ENCODE measurements around the gene GRAP.

The GRAP gene

GRCh38 chr17:19017804-19018599 is 28.8 kb downstream of the GRAP start:
- no peak for DNase-seq

DNA sequence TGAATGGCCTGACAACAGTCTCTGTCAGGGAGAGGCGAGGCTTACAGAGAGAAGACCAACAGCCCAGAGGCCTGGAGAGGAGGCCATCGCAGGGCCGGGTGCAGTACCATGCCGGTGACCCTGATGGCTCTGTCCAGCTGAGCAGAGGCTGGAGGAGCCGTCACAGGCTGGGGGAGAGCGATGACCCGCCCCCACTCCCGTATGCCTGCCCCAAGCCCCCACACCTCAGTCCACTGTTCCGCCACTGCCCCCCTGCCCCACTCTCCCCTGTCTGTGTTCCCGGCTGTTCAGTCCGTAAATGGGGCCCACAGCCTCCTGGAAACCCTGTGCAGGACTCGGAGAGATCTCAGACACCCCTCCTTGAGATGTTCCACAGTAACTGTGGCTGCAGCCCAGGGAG is 29.4 kb downstream of the GRAP start:
- DNase-seq, result no peak

GRCh38 chr17:19016881-19017280 is 29.9 kb downstream of the GRAP start:
- no peak for DNase-seq

DNA sequence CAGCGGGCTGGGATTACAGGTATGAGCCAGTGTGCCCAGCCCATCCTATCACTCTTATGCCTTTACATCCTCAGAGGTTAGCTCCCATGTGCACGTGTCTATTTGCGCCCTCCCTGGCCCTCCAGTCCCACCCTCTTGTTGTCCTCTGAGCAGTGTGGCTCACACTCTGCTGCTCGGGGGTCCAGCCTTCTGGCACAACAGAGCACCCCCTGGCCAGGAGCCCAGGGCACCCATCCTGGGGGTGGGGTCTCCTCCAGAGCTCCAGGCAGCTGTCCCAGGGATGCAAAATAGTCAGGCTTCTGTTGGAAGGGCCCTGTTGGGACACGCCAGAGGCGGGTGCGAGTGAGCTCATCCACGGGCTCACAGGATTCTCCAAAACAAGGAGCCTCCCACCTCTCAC is 30.5 kb downstream of the GRAP start:
- DNase-seq, result no peak

- no peak for DNase-seq
Observed at GRCh38 chr17:19015428-19015827, 31.3 kb downstream of the GRAP start.

DNA sequence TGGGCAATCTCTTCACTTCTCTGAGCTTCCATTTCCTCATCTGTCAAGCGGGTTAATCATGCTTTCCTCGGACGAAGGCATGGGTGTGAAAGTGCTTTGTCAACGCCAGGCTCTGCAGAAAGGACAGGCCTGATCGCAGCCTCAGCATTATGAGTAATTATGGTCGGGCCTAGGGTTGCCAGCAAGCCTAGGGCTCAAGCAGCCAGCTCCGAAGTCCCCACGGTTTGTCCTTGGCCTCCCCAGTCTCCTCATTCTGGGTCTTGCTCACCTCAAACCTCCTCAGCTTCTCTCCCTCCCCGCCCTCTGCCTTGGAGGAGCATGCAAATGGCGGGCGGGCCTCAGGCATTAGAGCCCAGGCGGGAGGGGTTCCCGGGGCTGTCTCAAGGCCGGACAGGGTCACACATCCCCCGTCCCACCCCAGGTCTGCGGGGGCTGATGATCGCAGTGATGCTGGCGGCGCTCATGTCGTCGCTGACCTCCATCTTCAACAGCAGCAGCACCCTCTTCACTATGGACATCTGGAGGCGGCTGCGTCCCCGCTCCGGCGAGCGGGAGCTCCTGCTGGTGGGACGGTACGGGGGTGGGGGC is 32.0 kb downstream of the GRAP start:
- no peak for DNase-seq

DNA sequence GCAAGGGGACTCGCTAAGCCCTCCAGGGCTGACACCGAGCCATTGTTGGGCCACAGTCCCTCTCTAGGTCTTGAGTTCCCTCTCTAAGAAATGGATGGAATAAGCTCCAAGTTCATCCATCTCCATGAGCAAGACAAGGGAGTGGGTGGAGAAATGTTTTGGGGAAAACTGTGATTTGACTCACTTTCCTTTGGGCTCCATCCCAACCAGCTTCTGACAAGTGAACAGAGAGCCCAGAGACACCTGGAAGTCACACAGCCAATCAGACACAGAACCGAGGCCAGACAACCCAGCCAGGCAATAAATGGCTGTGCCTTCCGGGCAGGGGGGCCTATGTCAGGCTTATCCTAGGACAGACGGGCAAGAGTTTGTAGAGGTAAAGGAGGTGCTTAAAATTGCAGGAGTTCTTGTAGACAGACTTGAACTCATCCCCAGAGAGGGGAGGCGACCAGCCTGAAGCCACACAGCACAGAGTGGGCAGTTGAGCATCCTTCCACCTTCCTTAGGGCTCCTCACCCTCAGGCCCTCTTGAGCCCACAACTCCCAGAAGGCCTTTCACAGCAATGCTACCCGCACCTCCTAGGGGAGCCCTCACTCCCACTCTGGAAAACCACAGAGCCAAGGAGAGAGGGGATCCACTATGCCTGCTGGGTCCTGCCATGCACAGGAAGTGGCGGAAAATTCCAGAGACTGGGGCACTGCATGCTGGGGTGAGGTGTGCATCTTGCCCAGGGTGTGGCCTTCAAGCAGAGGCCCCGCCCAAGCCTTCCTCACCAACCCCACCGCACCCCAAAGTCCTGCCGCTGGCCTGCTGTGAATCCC is 32.7 kb downstream of the GRAP start:
- DNase-seq, result no peak

DNA sequence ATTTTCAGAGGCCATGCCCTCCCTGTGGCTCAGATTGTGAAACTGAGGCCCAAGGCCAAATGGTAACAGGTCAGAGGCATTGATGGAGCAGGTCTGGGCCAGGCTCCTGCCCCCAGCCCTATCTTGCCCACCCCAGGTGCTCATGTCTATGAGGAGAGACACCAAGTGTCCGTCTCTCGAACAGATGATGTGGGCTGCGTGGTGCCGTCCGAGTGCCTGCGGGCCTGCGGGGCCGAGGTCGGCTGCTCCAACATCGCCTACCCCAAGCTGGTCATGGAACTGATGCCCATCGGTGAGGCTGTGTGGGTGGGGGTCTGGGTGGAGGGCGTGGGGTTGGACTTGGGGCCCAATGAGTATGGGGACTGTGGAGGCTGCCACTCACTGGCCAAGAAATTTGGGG is 33.5 kb downstream of the GRAP start:
- no peak for DNase-seq

GRCh38 chr17:19012171-19013080 is 34.3 kb downstream of the GRAP start:
- DNase-seq, result no peak

- DNase-seq, result no peak
Observed at GRCh38 chr17:19011581-19011980, 35.2 kb downstream of the GRAP start.

- no peak for DNase-seq
Observed at GRCh38 chr17:19010729-19011505, 35.8 kb downstream of the GRAP start.

DNA sequence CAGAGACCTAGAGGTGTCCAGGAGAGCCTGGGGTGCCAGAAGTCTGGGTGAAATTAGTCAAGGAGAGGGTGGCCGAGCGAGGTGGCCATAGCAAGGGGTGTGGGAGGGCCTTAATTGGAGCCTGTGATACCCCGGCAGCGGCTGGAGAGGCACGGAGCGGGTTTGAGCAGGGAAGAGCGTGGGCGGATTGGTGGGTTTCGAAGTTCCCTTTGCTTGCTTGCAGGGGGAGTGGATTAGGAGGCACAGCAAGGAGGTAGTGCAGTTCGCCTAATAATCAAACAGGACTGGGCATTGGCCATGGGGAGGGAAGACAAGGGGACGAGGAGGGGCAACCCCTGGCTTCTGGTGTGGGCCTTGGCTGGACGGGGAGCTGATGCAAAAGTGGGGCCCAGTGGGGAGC is 36.8 kb downstream of the GRAP start:
- no peak for DNase-seq

DNA sequence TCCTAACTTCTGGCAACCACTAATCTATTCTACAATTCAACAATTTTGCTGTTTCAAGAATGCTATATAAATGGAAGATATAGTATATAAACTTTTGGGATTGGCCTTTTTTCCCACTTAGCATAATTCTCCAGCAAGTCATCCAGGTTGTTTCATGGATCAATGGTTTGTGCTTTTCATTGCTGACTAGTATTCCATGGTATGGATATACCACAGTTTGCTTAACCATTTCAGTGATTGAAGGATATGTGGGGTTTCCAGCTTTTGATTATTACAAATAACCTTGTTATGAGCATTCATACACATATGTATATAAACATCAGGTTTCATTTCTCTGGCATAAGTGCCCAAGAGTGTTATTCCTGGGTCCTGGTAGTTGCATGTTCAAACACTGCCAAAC is 40.1 kb downstream of the GRAP start:
- DNase-seq, result no peak

DNA sequence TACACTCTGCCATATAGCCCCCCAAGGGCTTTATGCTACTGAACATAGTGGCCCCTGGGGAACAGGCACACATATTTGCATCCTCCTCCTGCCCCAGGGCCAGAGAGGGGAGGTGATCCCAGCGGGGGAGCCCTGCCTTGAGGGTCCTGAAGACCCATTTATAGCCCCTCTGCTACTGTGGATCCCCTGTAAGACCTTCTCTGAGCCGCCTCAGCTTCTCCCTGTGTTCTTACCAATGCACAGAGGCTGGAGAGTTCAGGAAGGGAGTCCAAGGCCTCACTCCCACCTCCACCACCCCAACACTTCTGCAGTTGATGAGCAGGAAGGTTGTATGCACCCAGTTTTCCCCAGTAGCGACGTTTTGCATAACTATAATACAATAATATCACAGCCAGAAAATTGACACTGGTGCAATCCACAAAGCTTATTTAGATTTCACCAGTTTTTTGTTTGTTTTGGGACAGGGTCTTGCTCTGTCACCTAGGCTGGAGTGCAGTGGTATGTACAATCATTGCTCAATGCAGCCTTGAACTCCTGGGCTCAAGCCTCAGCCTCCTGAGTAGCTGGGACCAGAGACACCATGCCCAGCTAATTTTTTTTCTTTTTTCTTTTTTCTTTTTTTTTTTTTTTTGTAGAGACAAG is 40.8 kb downstream of the GRAP start:
- DNase-seq, result no peak

- DNase-seq, result no peak
Observed at GRCh38 chr17:19005137-19005773, 41.5 kb downstream of the GRAP start.

DNA sequence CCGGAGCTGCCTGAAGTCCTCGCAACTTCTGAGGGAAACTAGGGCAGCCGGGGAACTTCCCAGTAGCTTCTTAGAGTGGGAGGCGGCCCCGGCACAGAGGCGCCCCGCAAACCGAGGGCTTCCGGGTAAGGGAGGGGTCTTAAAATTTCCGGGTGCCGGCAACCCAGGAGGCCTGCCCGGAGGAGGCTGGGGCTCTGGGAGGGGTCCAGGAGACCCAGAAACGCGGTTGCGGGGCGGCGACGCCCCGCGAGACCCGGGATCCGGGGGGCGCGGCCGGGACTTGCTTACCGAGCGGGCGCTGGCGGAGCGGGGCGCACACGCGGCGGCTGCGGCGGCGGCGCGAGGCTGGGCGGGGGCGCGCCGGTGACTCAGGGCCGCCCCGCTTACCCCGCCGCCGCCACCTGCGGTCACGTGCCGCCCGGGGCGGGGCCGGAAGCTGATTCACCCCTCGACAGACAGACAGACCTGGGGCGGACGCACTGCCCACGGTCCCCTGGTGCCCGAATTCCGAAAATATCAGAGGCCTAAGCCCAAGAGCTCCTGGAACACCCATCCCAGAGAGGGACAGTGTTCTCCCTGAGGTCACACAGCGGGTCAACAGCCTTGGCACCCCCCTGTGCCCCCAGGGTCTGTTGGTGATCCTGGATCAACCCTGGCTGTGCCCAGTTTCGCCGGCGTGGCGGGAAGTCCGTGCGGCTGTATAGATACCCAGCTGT is 42.2 kb downstream of the GRAP start, which contains the start of gene FAM83G:
FAM83G (minus strand) TSS at position 344 of the 716 bp plus-strand sequence. CDS start 723 bp downstream, outside the sequence.
- peak; percentile 83 for DNase-seq

- DNase-seq, result peak; percentile 37
Observed at GRCh38 chr17:19003543-19004420, 43.0 kb downstream of the GRAP start.

DNA sequence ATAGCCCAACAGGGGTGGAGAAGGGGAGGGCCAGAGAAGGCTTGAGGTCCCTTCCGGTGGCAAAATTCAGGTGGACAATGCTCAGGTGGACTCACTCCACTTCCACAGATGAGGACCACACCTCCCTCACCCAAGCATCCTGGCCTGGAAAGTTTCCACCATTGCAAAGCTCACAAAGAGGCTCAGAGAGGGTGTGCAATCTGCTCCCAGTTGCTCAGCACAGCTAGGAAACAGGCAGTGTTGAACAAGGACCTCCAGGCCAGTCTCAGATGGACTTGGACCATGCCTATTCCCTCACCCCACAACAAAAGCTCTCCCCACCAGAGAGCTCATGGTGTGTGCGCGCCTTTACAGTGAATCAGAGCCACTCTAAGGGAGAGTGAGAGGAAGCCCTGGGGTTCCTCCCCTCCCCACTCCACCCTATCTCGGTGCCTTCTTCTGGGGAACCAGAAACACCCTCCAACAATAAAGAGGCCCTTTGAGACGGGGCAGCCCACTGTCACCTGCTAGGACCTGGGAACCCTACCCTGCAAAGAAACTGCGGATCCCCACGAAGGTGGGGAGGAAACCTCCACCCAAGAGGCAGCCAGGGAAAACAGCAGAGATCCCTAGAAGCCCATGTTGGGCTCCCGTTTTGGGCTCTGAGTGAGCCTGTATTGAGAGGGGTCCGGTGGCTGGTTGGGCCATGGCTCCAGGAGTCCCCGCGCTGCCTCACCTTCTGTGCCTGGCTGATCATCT is 43.8 kb downstream of the GRAP start:
- no peak for DNase-seq
